ENCODE data around the gene DNAJC5. TPM values are rescaled to one million over a fixed set of nuclear protein-coding genes. Genes with fewer than 3 reads are reported as not detected.
A peak's percentile ranks its signal among the peaks of the same experiment; 100 is the strongest.

The DNAJC5 gene
- total and polyA plus RNA-seq, 2 experiments from 2014 or later = 22.4 to 68.0 TPM

- Histone ChIP-seq H3K9me2 (ENCODE audit: insufficient read depth) (no peaks in the 10 kb centered on the region), H3K4me1 (ENCODE audit: insufficient read depth) (peaks cover 10% of the 10 kb centered on the region), H3K79me2 (ENCODE audit: insufficient read depth) (no peaks in the 10 kb centered on the region), H3K27ac (no peak overlapping the region), H3K36me3 (ENCODE audit: low read depth) (no peaks in the 10 kb centered on the region), H3F3A (ENCODE audit: insufficient read depth) (no peaks in the 10 kb centered on the region; the same call in 1 of the 2 replicates), H3K9ac (no peak overlapping the region), H3K27me3 (replicated peaks; ENCODE audit: insufficient read depth) (peaks cover 10% of the 10 kb centered on the region; the same call in 1 of the 2 replicates), H3K4me2 (ENCODE audit: unreplicated experiment) (no peak overlapping the region), H3K9me3 (ENCODE audit: low read depth) (no peaks in the 10 kb centered on the region), H2AFZ (no peak overlapping the region), H4K20me1 (ENCODE audit: insufficient read depth) (no peaks in the 10 kb centered on the region), H3K4me3 (no peak overlapping the region)
- DNase-seq = peak; percentile 14
- TF ChIP-seq EZH2 (IDR thresholded peaks at IDR 0.05; ENCODE audit: insufficient read depth, poor library complexity, severe bottlenecking) (no peak), EZH2phosphoT487 (IDR thresholded peaks at IDR 0.05; ENCODE audit: insufficient read depth, low read depth) (no peak)
- in situ Hi-C loops (cut with MboI) = no loop called here
- 32 to 41% methylated on average over 16 of the region's 17 CpGs for WGBS, 2 experiments (ENCODE audit: low coverage in 1 of 2, low lambda C conversion rate in 2 of 2, missing lambda C conversion rate in 2 of 2)
Measured at GRCh38 chr20:63854069-63854765, 40.7 kb upstream of the DNAJC5 start.

- 2 to 3% methylated on average over 12 to 26 of the region's 26 CpGs for WGBS, 2 experiments (ENCODE audit: low coverage in 1 of 2, low lambda C conversion rate in 2 of 2, missing lambda C conversion rate in 2 of 2)
- Histone ChIP-seq H3K79me2 (ENCODE audit: insufficient read depth) (no peaks in the 10 kb centered on the region), H3K4me2 (ENCODE audit: unreplicated experiment) (peak overlapping the region; percentile 56), H3K9me3 (ENCODE audit: low read depth) (no peaks in the 10 kb centered on the region), H4K20me1 (ENCODE audit: insufficient read depth) (no peaks in the 10 kb centered on the region), H2AFZ (no peak overlapping the region), H3K4me1 (ENCODE audit: insufficient read depth) (peaks cover 10% of the 10 kb centered on the region), H3F3A (ENCODE audit: insufficient read depth) (no peaks in the 10 kb centered on the region; the same call in 1 of the 2 replicates), H3K9ac (no peak overlapping the region), H3K36me3 (ENCODE audit: low read depth) (no peaks in the 10 kb centered on the region), H3K9me2 (ENCODE audit: insufficient read depth) (no peaks in the 10 kb centered on the region), H3K27ac (no peak overlapping the region), H3K27me3 (replicated peaks; ENCODE audit: insufficient read depth) (peaks cover 10% of the 10 kb centered on the region; the same call in 1 of the 2 replicates), H3K4me3 (peak overlapping the region; percentile 47)
- TF ChIP-seq EZH2phosphoT487 (IDR thresholded peaks at IDR 0.05; ENCODE audit: insufficient read depth, low read depth) = no peak
- TF ChIP-seq EZH2 (IDR thresholded peaks at IDR 0.05; ENCODE audit: insufficient read depth, poor library complexity, severe bottlenecking) = no peak
- DNase-seq = peak; percentile 41
- in situ Hi-C loops (cut with MboI) = no loop called here
Measured at GRCh38 chr20:63854766-63855362, 40.1 kb upstream of the DNAJC5 start.

GRCh38 chr20:63855363-63856097, 39.4 kb upstream of the DNAJC5 start:
- peak; percentile 22 for DNase-seq
- peak overlapping the region; percentile 47 for H3K4me3 ChIP-seq
- no peak for TF ChIP-seq EZH2phosphoT487 (IDR thresholded peaks at IDR 0.05; ENCODE audit: insufficient read depth, low read depth)
- TF ChIP-seq EZH2 (IDR thresholded peaks at IDR 0.05; ENCODE audit: insufficient read depth, poor library complexity, severe bottlenecking) = peak; percentile 43
- peaks cover 10% of the 10 kb centered on the region; the same call in 1 of the 2 replicates for H3K27me3 ChIP-seq (replicated peaks; ENCODE audit: insufficient read depth)
- H3K4me2 ChIP-seq (ENCODE audit: unreplicated experiment) = peak overlapping the region; percentile 56
- no peaks in the 10 kb centered on the region; the same call in 1 of the 2 replicates for H3F3A ChIP-seq (ENCODE audit: insufficient read depth)
- no peak overlapping the region for H2AFZ ChIP-seq
- no peaks in the 10 kb centered on the region for H3K9me3 ChIP-seq (ENCODE audit: low read depth)
- no peaks in the 10 kb centered on the region for H3K9me2 ChIP-seq (ENCODE audit: insufficient read depth)
- no peaks in the 10 kb centered on the region for H3K36me3 ChIP-seq (ENCODE audit: low read depth)
- H3K9ac ChIP-seq = no peak overlapping the region
- H4K20me1 ChIP-seq (ENCODE audit: insufficient read depth) = no peaks in the 10 kb centered on the region
- in situ Hi-C loops (cut with MboI) = no loop called here
- WGBS, 2 experiments (ENCODE audit: low coverage in 1 of 2, low lambda C conversion rate in 2 of 2, missing lambda C conversion rate in 2 of 2) = 6 to 11% methylated on average over 17 to 33 of the region's 36 CpGs
- no peaks in the 10 kb centered on the region for H3K79me2 ChIP-seq (ENCODE audit: insufficient read depth)
- no peak overlapping the region for H3K27ac ChIP-seq
- peaks cover 10% of the 10 kb centered on the region for H3K4me1 ChIP-seq (ENCODE audit: insufficient read depth)

- Histone ChIP-seq H2AFZ (no peak overlapping the region), H3K27ac (no peak overlapping the region), H3K9ac (no peak overlapping the region), H3F3A (ENCODE audit: insufficient read depth) (no peaks in the 10 kb centered on the region; the same call in 1 of the 2 replicates), H3K4me2 (ENCODE audit: unreplicated experiment) (no peak overlapping the region), H3K79me2 (ENCODE audit: insufficient read depth) (no peaks in the 10 kb centered on the region), H3K27me3 (replicated peaks; ENCODE audit: insufficient read depth) (peaks cover 10% of the 10 kb centered on the region; the same call in 1 of the 2 replicates), H3K9me2 (ENCODE audit: insufficient read depth) (no peaks in the 10 kb centered on the region), H3K4me3 (no peak overlapping the region), H3K4me1 (ENCODE audit: insufficient read depth) (peaks cover 10% of the 10 kb centered on the region), H3K36me3 (ENCODE audit: low read depth) (no peaks in the 10 kb centered on the region), H4K20me1 (ENCODE audit: insufficient read depth) (no peaks in the 10 kb centered on the region), H3K9me3 (ENCODE audit: low read depth) (no peaks in the 10 kb centered on the region)
- WGBS, 2 experiments (ENCODE audit: low coverage in 1 of 2, low lambda C conversion rate in 2 of 2, missing lambda C conversion rate in 2 of 2) = 15 to 19% methylated on average over 22 of the region's 22 CpGs
- in situ Hi-C loops (cut with MboI) = no loop called here
- TF ChIP-seq EZH2 (IDR thresholded peaks at IDR 0.05; ENCODE audit: insufficient read depth, poor library complexity, severe bottlenecking) (no peak), EZH2phosphoT487 (IDR thresholded peaks at IDR 0.05; ENCODE audit: insufficient read depth, low read depth) (no peak)
- DNase-seq = no peak
Measured at GRCh38 chr20:63856098-63856511, 38.8 kb upstream of the DNAJC5 start.

All from GM23248 (cell line).